GM18873 (cell line): ENCODE measurements around the gene AGBL3.

Source experiments
- ATAC-seq: cut with Tn5 transposase; IDR thresholded peaks from one replicate; pipeline ENCODE4 v1.9.1; 2021; ENCODE audit warnings: mild to moderate bottlenecking, moderate library complexity, moderate number of reproducible peaks; ENCODE audit not compliant: unreplicated experiment, low FRiP score

AGBL3 gene

DNA sequence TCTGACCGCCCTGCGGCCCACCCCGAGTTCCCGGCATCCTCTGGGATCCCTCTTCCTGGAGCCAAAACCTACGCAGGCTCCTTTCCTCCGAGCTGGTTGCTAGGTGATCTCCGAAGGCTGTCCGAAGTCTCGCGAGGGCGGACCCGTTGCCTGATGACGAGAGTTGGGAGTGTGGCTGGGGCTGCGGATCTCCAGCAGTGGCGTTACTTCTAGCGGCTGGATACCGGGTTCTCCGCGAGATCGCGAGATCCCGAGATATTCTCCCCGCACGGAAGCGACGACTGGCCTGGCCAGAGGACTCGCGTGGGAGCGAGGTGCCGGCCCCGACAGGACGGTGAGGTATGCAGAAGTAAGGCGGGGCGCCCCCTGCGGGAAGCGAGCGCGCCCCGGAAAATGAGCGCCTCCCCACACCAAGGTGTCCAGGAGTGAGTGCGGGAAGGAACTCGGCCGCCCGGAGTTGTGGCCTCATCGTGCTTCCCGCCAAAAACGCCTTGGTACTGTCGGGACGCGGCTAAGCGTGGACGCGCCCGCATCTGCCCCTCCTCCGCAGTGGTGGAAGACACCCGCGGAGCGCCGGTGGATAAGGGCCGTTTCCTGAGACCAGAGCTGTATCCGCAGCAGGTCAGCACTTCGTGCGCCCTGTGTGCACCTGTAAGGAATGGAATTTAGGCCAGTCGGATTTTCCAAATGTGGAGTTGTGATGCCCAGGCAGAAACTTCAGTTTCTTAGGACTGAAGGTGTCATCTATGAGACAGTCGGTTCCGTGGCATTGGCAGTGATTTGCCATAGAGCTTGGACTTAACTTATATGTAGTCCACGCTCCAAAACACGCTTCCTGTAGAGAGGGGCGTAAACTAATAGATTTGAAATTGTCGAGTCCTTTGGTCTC, at the start of gene AGBL3:
Gene AGBL3, plus strand, starts transcription at position 146 of the 889 bp plus-strand sequence. CDS start 1,426 bp downstream, outside the sequence.
- peak; percentile 85 for ATAC-seq

- ATAC-seq = no peak
These were observed 49.3 kb upstream of the AGBL3 start for GRCh38 chr7:134936893-134937510.

DNA sequence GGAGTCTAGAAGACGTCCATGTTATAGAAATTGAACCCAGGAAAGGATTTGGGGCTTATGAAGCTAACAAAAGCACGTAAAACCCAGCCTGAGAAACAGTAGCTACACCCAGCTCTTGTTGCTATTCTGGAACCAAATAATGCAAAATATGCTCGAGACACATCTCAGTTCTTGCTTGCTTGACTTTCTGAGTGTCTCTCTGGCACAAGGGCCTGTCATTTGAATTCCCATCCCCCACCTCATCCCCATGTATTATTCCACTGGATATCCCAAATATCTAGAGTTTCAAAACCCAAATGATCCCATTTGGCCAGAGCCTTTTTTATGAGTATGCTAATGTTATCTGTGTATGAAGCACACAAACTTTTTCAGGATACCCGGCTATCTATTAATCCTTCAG, 48.2 kb upstream of the AGBL3 start:
- no peak for ATAC-seq

DNA sequence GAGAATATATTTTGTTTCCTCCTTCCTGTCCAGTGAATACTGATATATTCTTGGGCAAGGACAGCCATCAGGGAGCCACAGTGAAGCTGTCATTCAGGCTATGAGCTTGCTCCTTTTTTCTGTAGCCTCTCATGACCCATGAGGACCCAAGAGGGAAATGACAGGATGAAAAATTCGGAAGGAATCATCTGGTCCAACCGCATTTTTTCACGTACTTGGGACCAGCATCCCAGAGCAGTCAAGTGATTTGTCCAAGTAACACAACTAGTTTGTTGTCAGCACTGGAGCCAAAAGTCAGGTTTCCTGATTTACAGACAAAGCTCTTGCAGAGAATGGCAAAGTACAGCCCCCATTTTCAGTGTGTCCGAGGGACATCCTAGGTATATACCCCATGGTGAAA, 47.2 kb upstream of the AGBL3 start:
- ATAC-seq = no peak

- ATAC-seq = no peak
These were observed 45.6 kb upstream of the AGBL3 start for GRCh38 chr7:134940729-134941128.

GRCh38 chr7:134941185-134941900, 45.0 kb upstream of the AGBL3 start:
- ATAC-seq = no peak

- ATAC-seq = no peak
These were observed 44.4 kb upstream of the AGBL3 start for GRCh38 chr7:134941952-134942351.

GRCh38 chr7:134942690-134943466, 43.4 kb upstream of the AGBL3 start:
- ATAC-seq = no peak

GRCh38 chr7:134943785-134944400, 42.4 kb upstream of the AGBL3 start:
- ATAC-seq = peak; percentile 62

DNA sequence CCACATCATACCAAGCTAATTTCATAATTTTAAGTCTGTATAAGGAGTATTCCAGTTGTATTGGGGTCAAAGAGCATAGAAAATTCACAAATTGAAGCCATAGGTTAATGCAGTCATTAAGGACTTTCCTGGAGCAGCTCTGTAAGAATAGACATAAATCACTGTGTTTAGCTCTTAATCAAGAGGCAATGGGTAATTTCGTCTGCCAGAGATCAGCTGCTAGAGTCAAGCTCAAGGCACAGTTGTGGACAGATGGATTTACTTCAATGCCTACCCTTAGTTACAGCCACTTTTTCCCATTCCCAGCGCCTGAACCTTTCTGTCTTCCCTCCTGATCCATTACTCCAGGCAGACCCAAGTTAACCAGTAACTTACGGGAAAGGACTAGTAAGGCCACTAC, 40.6 kb upstream of the AGBL3 start:
- ATAC-seq = no peak

DNA sequence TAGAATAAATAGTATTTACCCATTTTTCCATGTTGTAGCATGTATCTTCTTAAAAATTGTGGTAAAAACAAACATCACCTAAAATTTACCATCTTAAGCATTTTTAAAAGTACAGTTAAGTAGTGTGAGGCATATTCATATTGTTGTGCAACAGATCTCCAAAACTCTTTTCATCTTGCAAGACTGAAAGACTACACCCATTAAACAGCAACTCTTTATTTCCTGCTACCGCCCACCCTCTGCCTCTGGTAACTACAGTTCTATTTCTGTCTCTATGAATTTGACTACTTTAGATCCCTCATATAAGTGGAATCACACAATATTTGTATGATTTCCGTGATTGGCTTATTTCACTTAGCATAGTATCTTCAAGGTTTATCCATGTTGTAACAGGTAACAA, 40.0 kb upstream of the AGBL3 start:
- no peak for ATAC-seq

DNA sequence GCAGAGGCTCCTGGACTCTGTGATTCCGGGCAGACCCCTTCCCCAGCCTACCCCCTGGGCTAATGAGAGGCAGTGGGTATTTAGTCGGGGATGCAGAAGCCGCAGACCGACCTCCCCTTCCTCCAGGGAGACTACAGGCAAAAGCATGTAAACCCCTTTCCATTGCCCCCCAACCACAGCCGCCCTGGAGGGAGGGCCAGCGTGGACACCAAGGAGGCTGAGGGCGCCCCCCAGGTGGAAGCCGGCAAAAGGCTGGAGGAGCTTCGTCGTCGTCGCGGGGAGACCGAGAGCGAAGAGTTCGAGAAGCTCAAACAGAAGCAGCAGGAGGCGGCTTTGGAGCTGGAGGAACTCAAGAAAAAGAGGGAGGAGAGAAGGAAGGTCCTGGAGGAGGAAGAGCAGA, 39.0 kb upstream of the AGBL3 start:
- no peak for ATAC-seq

DNA sequence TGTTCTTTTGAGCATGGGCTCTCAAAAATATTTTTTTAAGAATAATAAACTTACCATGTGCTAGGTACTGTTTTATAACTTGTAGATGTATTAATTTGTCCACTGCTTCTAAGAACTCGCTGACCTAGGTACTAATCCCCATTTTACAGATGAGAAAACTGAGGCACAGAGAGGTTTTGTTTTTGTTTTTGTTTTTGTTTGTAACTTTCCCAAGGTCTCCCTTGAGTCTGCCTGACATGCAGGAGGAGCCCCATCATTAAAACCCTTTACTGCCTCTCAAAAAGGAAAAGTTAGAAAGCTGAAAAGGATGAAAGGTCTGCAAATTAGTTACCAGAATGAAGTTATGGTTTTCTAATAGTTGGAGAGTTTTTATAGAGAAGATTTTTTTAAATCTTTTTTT, 38.5 kb upstream of the AGBL3 start:
- no peak for ATAC-seq

DNA sequence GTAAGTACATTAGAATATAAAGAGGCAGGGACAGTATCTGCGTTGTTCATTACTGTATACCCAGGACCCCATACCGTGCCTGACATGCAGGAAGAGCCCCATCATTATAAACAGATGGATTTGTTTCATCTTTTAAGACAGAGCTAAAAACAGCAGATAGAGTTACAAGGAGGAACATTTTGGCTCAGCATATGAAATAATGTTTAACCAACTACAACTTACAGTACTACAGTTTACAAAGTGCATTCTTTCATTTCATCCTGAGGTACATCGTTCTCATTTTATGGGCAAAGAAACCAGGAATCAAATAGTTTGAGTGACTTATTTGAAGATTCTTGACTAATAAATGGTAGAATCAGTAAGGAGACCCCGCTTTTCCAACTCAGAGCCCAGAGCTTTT, 38.1 kb upstream of the AGBL3 start:
- ATAC-seq = no peak

DNA sequence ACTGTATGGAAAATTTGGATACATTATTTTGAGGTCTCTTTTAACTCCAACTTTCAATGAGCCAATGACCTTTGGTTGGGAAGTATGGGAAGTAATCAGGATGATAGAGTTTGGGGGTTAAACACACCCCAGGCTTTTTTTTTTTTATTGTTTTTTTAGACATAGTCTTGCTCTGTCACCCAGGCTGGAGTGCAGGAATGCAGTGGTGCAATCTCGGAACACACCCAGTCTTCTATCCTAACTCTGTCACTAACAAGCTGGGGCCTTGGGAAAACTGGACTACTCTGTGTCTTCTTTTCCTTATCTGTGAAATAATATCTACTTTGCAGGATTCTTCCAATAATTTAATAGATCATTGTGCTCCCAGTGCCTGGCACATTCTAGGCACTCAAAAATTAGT, 37.6 kb upstream of the AGBL3 start:
- ATAC-seq = no peak

GRCh38 chr7:134949171-134949570, 37.1 kb upstream of the AGBL3 start:
- no peak for ATAC-seq

DNA sequence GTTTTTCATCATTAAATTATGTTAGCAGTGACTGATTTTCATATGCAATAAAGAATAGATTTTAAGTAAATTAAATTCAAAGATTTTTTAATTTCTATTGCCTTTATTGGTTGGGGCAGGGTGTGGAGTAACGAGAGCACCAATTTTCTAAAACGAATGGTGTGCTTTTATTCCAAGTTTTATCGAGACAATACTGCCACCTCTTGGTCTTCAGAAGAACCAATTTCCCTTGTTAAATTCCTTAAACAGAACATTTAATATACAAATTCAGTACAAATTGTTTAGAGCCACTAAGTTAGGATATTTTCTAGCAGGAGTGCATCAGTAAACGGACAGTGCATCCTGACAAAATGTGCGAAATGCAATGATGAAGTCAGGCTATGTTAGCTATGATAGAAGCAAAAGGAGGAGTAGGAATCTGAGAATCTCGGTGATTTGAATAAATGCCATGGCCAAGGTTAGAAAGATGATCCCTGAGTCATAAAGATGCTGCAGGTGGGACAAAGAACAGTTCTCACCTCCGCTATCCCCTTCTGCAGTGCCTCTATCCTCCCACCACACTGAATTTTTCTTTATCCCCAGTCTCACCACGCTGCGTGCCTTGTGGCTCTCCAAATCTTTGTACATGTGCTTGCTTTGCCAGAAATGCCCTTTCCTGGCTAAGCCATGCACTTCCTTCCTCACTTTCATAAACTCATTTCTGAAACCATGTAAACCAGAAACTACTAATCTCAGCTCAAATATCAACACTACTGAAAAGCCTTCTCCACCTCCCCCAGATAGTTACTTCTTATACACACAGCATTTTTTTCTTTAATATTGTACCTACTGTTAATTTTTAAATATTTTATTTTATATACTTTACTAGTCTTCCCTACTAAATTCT, 31.9 kb upstream of the AGBL3 start:
- ATAC-seq = no peak

GRCh38 chr7:134957005-134957404, 29.3 kb upstream of the AGBL3 start:
- ATAC-seq = no peak

DNA sequence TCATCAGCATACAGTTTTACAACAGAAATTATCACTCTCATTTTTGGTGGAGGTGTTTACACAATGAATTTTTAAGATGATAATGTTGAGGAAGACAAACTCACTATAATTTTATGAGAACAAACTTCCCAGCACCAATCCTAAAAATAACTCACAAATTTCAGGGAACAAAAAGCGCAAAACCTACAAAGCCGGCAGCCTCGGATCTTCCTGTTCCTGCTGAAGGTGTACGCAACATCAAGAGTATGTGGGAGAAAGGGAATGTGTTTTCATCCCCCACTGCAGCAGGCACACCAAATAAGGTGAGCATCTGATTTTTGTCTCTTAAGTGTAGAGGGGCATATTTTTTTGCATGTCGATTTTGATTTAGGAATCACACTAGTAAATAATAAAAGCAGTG, 26.5 kb upstream of the AGBL3 start:
- no peak for ATAC-seq
